A549 treated with Mapracorat at 1 μM for 4 hours (cell line): ENCODE results near the gene ARHGEF11. TPM values are rescaled to one million over a fixed set of nuclear protein-coding genes. Genes with fewer than 3 reads are reported as not detected.

Experiments
- total RNA-seq: library from RNA; stranded (reverse); fragments of 200-300 nt; extraction: Qiagen RNA extraction; gene quantifications from 5 replicates; pipeline ENCODE4 v1.2.3, GENCODE V29; 2022

Gene ARHGEF11, protein sequence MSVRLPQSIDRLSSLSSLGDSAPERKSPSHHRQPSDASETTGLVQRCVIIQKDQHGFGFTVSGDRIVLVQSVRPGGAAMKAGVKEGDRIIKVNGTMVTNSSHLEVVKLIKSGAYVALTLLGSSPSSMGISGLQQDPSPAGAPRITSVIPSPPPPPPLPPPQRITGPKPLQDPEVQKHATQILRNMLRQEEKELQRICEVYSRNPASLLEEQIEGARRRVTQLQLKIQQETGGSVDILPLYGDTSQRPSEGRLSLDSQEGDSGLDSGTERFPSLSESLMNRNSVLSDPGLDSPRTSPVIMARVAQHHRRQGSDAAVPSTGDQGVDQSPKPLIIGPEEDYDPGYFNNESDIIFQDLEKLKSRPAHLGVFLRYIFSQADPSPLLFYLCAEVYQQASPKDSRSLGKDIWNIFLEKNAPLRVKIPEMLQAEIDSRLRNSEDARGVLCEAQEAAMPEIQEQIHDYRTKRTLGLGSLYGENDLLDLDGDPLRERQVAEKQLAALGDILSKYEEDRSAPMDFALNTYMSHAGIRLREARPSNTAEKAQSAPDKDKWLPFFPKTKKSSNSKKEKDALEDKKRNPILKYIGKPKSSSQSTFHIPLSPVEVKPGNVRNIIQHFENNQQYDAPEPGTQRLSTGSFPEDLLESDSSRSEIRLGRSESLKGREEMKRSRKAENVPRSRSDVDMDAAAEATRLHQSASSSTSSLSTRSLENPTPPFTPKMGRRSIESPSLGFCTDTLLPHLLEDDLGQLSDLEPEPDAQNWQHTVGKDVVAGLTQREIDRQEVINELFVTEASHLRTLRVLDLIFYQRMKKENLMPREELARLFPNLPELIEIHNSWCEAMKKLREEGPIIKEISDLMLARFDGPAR (N-terminal part only)
- 15.1 to 17.7 TPM (median 17.3 TPM) in 5 replicates for total RNA-seq

DNA sequence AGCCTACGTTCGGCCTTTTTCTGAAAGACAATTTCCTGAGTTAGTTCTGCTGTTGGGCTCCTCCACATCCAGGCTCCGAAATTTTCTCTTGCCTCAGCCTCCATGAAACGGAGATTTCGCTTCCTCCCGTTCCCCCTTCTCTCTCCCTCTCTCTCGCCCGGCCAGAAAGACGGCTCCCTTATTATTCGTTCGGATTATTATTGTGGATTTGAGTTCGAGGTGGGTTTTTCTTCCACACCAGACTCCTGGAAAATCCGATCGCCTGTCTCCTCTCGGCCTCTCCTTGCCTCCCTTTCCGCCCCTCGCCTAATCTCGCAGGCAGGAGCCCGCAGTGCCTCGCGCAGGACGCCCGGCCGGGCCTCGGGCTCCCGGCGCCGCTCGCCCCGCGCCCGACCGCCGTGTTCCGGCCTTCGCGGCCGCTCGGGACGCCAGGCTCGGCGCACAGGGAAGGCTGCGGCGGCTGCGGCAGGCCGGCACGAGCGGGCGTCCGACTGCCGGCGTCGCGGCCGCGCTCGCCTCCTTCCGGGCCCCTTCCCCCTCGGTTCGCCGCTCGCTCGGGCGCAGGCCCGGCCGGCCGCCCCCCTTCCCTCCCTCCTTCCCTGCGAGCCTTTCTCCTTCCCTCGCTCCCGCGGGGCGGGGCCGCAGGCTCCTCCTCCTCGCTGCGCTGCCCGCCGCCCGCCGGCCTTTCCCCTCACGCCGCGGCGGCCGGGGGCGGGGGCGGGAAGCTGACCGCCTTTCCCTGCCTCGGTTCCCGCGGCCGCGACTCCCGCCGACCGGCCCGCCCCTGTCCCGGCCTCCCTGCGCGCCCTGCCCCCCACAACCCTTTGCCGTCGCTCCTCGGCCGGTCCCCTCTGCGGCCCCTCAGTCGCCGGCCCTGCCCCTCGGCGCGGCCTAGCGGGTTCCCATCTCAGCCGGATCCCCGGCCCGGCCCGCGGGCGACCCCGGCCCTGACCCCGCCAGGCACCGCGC, at the start of gene ARHGEF11:
ARHGEF11 (minus strand) TSS at position 493 of the 969 bp plus-strand sequence. CDS start 1,412 bp downstream, outside the sequence.

DNA sequence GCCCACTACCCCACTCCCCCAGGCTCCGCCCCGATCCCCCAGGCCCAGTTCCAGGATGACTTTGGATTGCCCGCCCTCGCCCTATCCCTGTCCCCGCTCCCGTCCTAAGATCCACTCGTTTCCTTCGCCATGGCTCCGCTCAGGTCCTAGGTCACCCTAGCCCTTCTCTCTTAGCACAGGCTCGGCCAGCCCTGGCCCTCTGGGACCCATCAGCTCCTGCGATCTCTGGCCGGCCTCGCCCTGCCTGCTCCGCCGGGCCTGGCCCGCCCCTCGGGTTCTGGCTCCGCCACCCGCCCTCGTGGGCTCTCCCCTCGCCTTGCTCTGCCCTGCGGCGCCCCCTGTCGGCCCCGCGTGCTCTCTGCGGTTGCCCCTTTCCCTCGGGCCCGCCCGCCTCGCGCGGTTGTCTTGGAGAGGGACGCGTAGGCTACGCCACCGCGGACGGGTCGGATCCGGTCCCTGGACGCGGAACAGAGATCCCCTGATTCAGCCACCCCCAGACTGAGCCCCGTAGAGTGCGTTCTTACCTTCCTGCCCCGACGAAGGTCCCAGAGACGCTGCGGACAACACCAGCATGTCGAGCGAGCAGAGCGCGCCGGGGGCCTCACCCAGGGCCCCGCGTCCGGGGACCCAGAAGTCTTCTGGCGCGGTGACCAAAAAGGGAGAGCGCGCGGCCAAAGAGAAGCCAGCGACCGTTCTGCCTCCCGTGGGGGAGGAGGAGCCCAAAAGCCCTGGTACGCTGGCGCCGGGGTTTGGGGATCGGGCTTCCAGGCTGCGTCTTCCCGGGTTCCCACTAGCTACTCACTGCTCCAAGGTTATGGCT, 125.1 kb downstream of the ARHGEF11 start, which contains the start of gene LRRC71:
LRRC71 (plus strand) TSS at position 400 of the 820 bp plus-strand sequence; CDS start at position 572, 172 bp downstream.

DNA sequence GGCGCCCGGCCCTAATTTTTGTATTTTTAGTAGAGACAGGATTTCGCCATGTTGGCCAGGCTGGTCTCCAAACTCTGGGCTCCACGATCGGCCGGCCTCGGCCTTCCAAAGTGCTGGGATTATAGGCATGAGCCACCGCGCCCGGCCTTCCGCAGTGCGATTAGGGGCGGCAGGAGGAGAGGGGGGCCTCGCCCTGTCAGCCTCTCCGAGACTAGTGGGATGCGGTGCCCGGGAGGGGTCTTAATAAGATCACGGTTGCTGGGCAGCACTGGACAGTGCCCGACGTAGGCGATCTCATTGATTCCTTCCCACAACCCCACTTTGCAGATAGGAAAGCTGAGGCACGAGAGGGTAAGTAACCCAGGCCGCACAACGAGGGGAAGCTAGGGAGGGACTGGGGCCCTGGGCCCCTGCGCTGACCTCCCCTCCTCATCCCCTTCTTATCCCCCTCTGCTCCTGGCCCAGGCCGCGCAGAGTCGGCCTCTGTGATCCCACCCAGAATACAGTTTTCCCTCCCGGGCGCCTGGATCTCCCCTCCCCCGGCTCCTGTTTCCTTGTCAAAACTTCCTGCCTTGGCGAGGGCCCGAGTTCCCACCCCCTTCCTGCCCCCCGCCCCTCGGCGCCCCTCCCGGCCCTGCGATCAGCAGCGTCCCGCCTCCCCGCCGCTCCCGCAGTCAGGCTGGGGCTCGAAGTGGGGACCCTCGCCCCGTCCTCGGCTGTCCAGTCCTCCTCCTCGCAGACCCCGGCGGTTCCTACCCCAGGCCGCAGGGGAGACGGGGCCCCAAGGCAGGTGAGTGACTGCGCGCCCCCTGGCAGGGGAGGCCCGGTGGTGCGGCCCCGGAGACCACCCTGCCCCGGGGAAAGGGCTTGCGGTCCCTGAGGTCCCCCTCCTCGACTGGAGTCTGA, 152.2 kb downstream of the ARHGEF11 start, which contains the start of gene PEAR1:
PEAR1 (plus strand) TSS at position 671 of the 906 bp plus-strand sequence. CDS start 10,209 bp downstream, outside the sequence.

Other genes starting within 250 kb of the ARHGEF11 start
- 2.4 to 4.2 TPM (median 3.4 TPM) in 5 replicates for gene SH2D2A, start 228.9 kb downstream of the ARHGEF11 start, total RNA-seq
- not detected in 5 replicates for gene INSRR, start 186.6 kb downstream of the ARHGEF11 start, total RNA-seq
- gene NTRK1, start 184.9 kb downstream of the ARHGEF11 start, total RNA-seq = 0.08 to 0.18 TPM (median 0.13 TPM) in 3 of 5 replicates, not detected in the others
- 6.3 to 8.1 TPM (median 7.2 TPM) in 5 replicates for gene PEAR1, start 152.0 kb downstream of the ARHGEF11 start, total RNA-seq
- 0.14 to 0.33 TPM (median 0.18 TPM) in 4 of 5 replicates, not detected in the other for gene LRRC71, start 125.1 kb downstream of the ARHGEF11 start, total RNA-seq
- not detected in 5 replicates for gene ETV3L, start 54.1 kb upstream of the ARHGEF11 start, total RNA-seq
- 9.5 to 12.8 TPM (median 10.1 TPM) in 5 replicates for gene ETV3, start 92.7 kb upstream of the ARHGEF11 start, total RNA-seq